CD4-positive, alpha-beta T cell (primary cell): Measurements from ENCODE around the gene FCN1. TPM values are rescaled to one million over a fixed set of nuclear protein-coding genes. Genes with fewer than 3 reads are reported as not detected.

Experiments used
- ATAC-seq: fragments of 200-7000 bp; cut with Tn5 transposase; one replicate; pipeline ENCODE4 v1.10.0; 2022; ENCODE audit warnings: mild to moderate bottlenecking; ENCODE audit not compliant: poor library complexity
- CTCF ChIA-PET: fragments of 350-600 bp; sonication (Branson Sonifier 250); formaldehyde crosslinking; loops from one replicate; lab custom pipeline; 2021; ENCODE audit warnings: antibody characterized with exemption, inconsistent platforms; lab: Charles Lee
- POLR2A ChIA-PET: fragments of 350-600 bp; sonication (Branson Sonifier 250); formaldehyde crosslinking; loops from one replicate; lab custom pipeline; 2021; ENCODE audit warnings: antibody characterized with exemption, inconsistent platforms; lab: Charles Lee
- DNase-seq, 14 experiments: peaks; one replicate each; pipeline ENCODE4 v3.0.0-alpha.2; 2013 to 2020; ENCODE audit warnings: mixed read lengths in 2 of 14
- H3K27ac ChIP-seq, 2 donors: one replicate each; pipeline versions ENCODE4 v1.5.1 to v1.7.0; 2013; ENCODE audit warnings: low read length in 2 of 2, low read depth in 1 of 2, mild to moderate bottlenecking in 1 of 2
- H3K27me3 ChIP-seq, 2 experiments: 1 replicate in 1 of 2; 2 replicates in 1 of 2; pipeline versions ENCODE4 v1.6.1 to v1.7.0; 2013; ENCODE audit warnings: low read length in 2 of 2, control low read depth in 1 of 2, mild to moderate bottlenecking in 1 of 2, moderate library complexity in 1 of 2; ENCODE audit not compliant: insufficient read depth in 2 of 2, control insufficient read depth in 1 of 2
- H3K36me3 ChIP-seq: one replicate; pipeline ENCODE4 v1.6.1; 2013; ENCODE audit warnings: low read length, control low read depth; ENCODE audit not compliant: insufficient read depth
- H3K4me1 ChIP-seq: one replicate; pipeline ENCODE4 v1.6.1; 2013; ENCODE audit warnings: low read length, control low read depth; ENCODE audit not compliant: insufficient read depth
- H3K4me3 ChIP-seq: one replicate; pipeline ENCODE4 v1.5.1; 2013; ENCODE audit warnings: mild to moderate bottlenecking, low read length, moderate library complexity
- H3K9me3 ChIP-seq, 2 experiments: 1 replicate in 1 of 2; 2 replicates in 1 of 2; pipeline versions ENCODE4 v1.6.1 to v1.7.0; 2013; ENCODE audit warnings: low read length in 2 of 2, mild to moderate bottlenecking in 2 of 2, control low read depth in 1 of 2, moderate library complexity in 1 of 2; ENCODE audit not compliant: control insufficient read depth in 1 of 2, insufficient read depth in 1 of 2
- H3K27ac Mint-ChIP-seq: one replicate; pipeline ENCODE4 v1.8.0; 2020; ENCODE audit warnings: mixed read lengths
- H3K27me3 Mint-ChIP-seq: one replicate; pipeline ENCODE4 v1.8.0; 2021; ENCODE audit warnings: mixed read lengths
- H3K36me3 Mint-ChIP-seq: one replicate; pipeline ENCODE4 v1.8.0; 2021; ENCODE audit warnings: low read depth, mixed read lengths
- H3K4me1 Mint-ChIP-seq: one replicate; pipeline ENCODE4 v1.8.0; 2021; ENCODE audit warnings: low read depth, mixed read lengths
- H3K4me3 Mint-ChIP-seq: one replicate; pipeline ENCODE4 v1.8.0; 2020; ENCODE audit warnings: mild to moderate bottlenecking, mixed read lengths
- H3K9me3 Mint-ChIP-seq: one replicate; pipeline ENCODE4 v1.8.0; 2020; ENCODE audit warnings: mixed read lengths
- CTCF ChIP-seq: fragments of 200-600 bp; IDR thresholded peaks from one replicate; pipeline ENCODE4 v1.8.0; 2022; ENCODE audit warnings: antibody characterized with exemption, mild to moderate bottlenecking
- intact Hi-C, 2 experiments: fragments of 100-400 bp; cut with DNase I in 1 of 2; cut with micrococcal nuclease in 1 of 2; formaldehyde crosslinking; loops; one replicate each; pipeline versions ENCODE4 v1.15.1 to v1.9.0; 2023 to 2025; cut with DNase I, micrococcal nuclease
- total RNA-seq, 174 experiments: library from RNA in 2 of 174; stranded (reverse) in 2 of 174; gene quantifications; one replicate each; pipeline ENCODE4 v1.2.3 and lab custom pipeline; 2021 to 2026

FCN1 gene
- total RNA-seq, 2 experiments from 2014 or later: 9.9 to 10.5 TPM

- Histone ChIP-seq H3K27me3 (peaks cover 0 to 5% of the 10 kb centered on the region in 2 experiments), H3K27ac (no peak overlapping the region), H3K4me3 (peak overlapping the region; percentile 37), H3K4me1 (peaks cover 2% of the 10 kb centered on the region), H3K9me3 (peaks cover 0 to 16% of the 10 kb centered on the region in 2 experiments), H3K36me3 (no peaks in the 10 kb centered on the region)
- POLR2A ChIA-PET: no interaction called here
- peak overlapping the region; percentile 51 for H3K4me3 Mint-ChIP-seq
- no peak for DNase-seq
- H3K27ac Mint-ChIP-seq: no peak overlapping the region
- H3K36me3 Mint-ChIP-seq: no peaks in the 10 kb centered on the region
- no peaks in the 10 kb centered on the region for H3K9me3 Mint-ChIP-seq
- H3K4me1 Mint-ChIP-seq: no peaks in the 10 kb centered on the region
- ATAC-seq: no peak
- intact Hi-C loops: no loop called here
- TF ChIP-seq CTCF: no peak
- CTCF ChIA-PET: no interaction called here
- H3K27me3 Mint-ChIP-seq: peaks cover 25% of the 10 kb centered on the region
Measured at GRCh38 chr9:134914501-134914834, 3.2 kb downstream of the FCN1 start.

GRCh38 chr9:134913713-134914500 lies 3.8 kb downstream of the FCN1 start:
- no peaks in the 10 kb centered on the region for H3K4me1 Mint-ChIP-seq
- H3K36me3 Mint-ChIP-seq: no peaks in the 10 kb centered on the region
- H3K4me3 Mint-ChIP-seq: no peak overlapping the region
- DNase-seq (peak in 1 of 14 experiments; percentile 8), ATAC-seq (no peak)
- Histone ChIP-seq H3K9me3 (peaks cover 0 to 15% of the 10 kb centered on the region in 2 experiments), H3K4me1 (peaks cover 1% of the 10 kb centered on the region), H3K36me3 (no peaks in the 10 kb centered on the region), H3K27ac (no peak overlapping the region), H3K4me3 (peak overlapping the region; percentile 37), H3K27me3 (peaks cover 0 to 5% of the 10 kb centered on the region in 2 experiments)
- H3K27me3 Mint-ChIP-seq: peaks cover 30% of the 10 kb centered on the region
- no peaks in the 10 kb centered on the region for H3K9me3 Mint-ChIP-seq
- CTCF ChIA-PET: no interaction called here
- TF ChIP-seq CTCF: no peak
- intact Hi-C loops: no loop called here
- H3K27ac Mint-ChIP-seq: no peak overlapping the region
- POLR2A ChIA-PET: no interaction called here

- Mint-ChIP-seq H3K36me3 (no peaks in the 10 kb centered on the region), H3K4me3 (no peak overlapping the region), H3K27ac (no peak overlapping the region), H3K9me3 (no peaks in the 10 kb centered on the region), H3K4me1 (no peaks in the 10 kb centered on the region), H3K27me3 (peaks cover 31% of the 10 kb centered on the region)
- Histone ChIP-seq H3K36me3 (no peaks in the 10 kb centered on the region), H3K9me3 (peaks cover 0 to 8% of the 10 kb centered on the region in 2 experiments), H3K27ac (no peak overlapping the region), H3K27me3 (peaks cover 0 to 5% of the 10 kb centered on the region in 2 experiments), H3K4me3 (no peak overlapping the region), H3K4me1 (no peaks in the 10 kb centered on the region)
- POLR2A ChIA-PET: no interaction called here
- DNase-seq (peak in 1 of 14 experiments; percentile 19), ATAC-seq (no peak)
- CTCF ChIA-PET: no interaction called here
- intact Hi-C loops: no loop called here
- no peak for TF ChIP-seq CTCF
Measured at GRCh38 chr9:134913041-134913712, 4.5 kb downstream of the FCN1 start.
